Left ventricle myocardium inferior (tissue), 1 donor: ENCODE data around the gene CA5A. TPM values are rescaled to one million over a fixed set of nuclear protein-coding genes. Genes with fewer than 3 reads are reported as not detected.
A peak's percentile ranks its signal among the peaks of the same experiment; 100 is the strongest.

Experiments used
- DNase-seq: peaks from one replicate; pipeline ENCODE4 v3.0.0-alpha.2; 2020
- H3K27ac ChIP-seq: fragments of 200-600 bp; replicated peaks from 2 replicates; pipeline ENCODE4 v1.8.0; 2021
- H3K27me3 ChIP-seq: fragments of 200-600 bp; 2 replicates; pipeline ENCODE4 v1.8.0; 2021; ENCODE audit warnings: low read depth
- H3K36me3 ChIP-seq: fragments of 200-600 bp; 2 replicates; pipeline ENCODE4 v1.8.0; 2021
- H3K4me1 ChIP-seq: fragments of 200-600 bp; 2 replicates; pipeline ENCODE4 v1.8.0; 2021
- H3K4me3 ChIP-seq: fragments of 200-600 bp; 2 replicates; pipeline ENCODE4 v1.8.0; 2021; ENCODE audit warnings: mild to moderate bottlenecking, moderate library complexity
- H3K9me3 ChIP-seq: fragments of 200-600 bp; replicated peaks from 2 replicates; pipeline ENCODE4 v1.8.0; 2021
- intact Hi-C: fragments of 100-400 bp; cut with micrococcal nuclease; formaldehyde crosslinking; loops from one replicate; pipeline ENCODE4 v1.11.0; 2022
- total RNA-seq: library from RNA; stranded (reverse); fragmentation: NEBNext Ultra II Directional; extraction: Animal tissue kit (Norgen Biotek cat#: 25700); gene quantifications from one replicate; pipeline ENCODE4 v1.2.1, GENCODE V29; 2021
- TF ChIP-seq, protein P1 (sequence below): fragments of 200-600 bp; IDR thresholded peaks from 2 replicates; pipeline ENCODE4 v1.8.0; 2021; ENCODE audit warnings: antibody characterized with exemption, mild to moderate bottlenecking, borderline replicate concordance
- donor health status: DM: no; HTN: yes; CAD: no; lungs with severe emphysema.

Gene CA5A
- total RNA-seq, 1 donor from 2014 or later = not detected

DNA sequence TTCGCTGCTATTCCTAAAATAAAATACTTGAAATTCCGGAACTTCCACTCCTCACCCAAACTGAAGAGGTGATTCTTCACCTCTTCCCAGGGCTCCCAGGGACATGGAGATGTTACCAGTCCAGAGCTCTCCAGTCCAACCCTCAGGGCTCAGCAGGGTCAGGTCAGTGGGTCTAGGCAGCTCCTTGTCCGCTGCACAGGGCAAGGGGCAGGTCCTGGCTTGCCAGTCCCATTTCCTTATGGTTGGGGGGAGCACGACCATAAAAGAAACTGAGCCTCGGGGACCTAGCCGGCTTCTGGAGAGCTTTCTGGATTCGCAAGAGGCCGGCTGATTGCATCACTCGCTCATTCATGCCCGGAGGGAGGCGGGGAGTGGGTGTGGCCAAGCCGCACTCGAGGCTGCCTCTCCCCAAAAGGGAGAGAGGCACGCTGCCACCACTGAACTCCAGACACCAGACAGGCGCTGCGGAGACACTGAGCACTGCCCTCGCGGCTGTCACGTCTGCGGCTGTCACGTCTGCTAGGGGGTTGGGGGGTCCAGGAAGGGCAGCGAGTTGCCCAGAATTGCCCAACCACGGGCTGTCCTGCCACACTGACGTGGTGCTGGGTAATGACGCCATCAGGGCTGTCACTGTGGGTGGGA is 82.8 kb downstream of the CA5A start:
- DNase-seq = peak; percentile 94
- H3K4me1 ChIP-seq = peaks cover 49% of the 10 kb centered on the region
- no peaks in the 10 kb centered on the region for H3K9me3 ChIP-seq
- peaks cover 4% of the 10 kb centered on the region for H3K27me3 ChIP-seq
- TF ChIP-seq, protein P1, sequence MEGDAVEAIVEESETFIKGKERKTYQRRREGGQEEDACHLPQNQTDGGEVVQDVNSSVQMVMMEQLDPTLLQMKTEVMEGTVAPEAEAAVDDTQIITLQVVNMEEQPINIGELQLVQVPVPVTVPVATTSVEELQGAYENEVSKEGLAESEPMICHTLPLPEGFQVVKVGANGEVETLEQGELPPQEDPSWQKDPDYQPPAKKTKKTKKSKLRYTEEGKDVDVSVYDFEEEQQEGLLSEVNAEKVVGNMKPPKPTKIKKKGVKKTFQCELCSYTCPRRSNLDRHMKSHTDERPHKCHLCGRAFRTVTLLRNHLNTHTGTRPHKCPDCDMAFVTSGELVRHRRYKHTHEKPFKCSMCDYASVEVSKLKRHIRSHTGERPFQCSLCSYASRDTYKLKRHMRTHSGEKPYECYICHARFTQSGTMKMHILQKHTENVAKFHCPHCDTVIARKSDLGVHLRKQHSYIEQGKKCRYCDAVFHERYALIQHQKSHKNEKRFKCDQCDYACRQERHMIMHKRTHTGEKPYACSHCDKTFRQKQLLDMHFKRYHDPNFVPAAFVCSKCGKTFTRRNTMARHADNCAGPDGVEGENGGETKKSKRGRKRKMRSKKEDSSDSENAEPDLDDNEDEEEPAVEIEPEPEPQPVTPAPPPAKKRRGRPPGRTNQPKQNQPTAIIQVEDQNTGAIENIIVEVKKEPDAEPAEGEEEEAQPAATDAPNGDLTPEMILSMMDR = no peak
- intact Hi-C loops = no loop called here
- peak overlapping the region; percentile 51 for H3K4me3 ChIP-seq
- H3K36me3 ChIP-seq = no peaks in the 10 kb centered on the region
- peak overlapping the region; percentile 66 for H3K27ac ChIP-seq

DNA sequence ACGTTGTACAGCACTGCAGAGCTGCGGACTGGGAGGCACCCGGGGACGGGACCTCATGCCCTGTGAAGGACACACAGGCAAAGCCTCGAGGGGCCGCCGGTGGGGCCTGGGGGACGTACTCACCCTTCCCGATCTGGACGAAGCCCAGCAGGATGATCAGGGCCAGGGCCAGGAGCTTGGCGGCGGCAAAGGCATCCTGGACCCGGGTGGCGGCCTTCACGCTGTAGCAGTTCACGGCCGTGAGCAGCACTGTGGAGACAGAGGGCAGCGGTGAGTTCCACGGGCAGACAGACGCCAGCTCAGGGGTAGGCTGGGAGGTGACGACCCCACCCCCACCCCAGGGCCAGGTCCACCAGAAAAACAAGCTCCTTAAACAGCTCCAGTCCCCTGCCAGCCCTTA is 84.7 kb downstream of the CA5A start:
- H3K4me1 ChIP-seq = peaks cover 45% of the 10 kb centered on the region
- no peaks in the 10 kb centered on the region for H3K36me3 ChIP-seq
- peaks cover 4% of the 10 kb centered on the region for H3K27me3 ChIP-seq
- H3K9me3 ChIP-seq = no peaks in the 10 kb centered on the region
- no peak overlapping the region for H3K4me3 ChIP-seq
- H3K27ac ChIP-seq = no peak overlapping the region
- TF ChIP-seq, protein P1 = no peak
- intact Hi-C loops = no loop called here
- DNase-seq = no peak

DNA sequence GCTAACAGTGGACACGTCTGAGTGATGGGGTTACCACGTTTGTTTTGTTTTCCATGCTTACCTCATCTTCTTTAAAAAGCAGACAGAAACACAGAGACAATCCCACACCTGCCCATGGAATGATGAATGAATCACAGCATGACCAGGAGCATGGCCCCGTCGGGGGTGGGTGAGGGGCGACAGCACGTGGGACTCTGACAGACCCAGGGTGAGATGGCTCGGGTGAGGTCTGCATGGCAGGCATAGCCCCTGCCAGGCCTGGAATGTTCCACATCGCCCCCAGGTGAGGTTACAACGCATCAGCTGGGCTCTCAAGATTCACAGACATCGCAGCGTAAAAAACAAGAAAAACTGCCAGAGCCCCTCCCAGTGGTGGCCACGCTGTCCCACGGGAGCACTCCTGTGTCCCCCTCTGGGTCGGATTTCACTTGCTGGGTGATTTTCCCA is 85.2 kb downstream of the CA5A start:
- Histone ChIP-seq H3K4me3 (no peak overlapping the region), H3K36me3 (no peaks in the 10 kb centered on the region), H3K27ac (no peak overlapping the region), H3K4me1 (peaks cover 45% of the 10 kb centered on the region), H3K27me3 (peaks cover 4% of the 10 kb centered on the region), H3K9me3 (no peaks in the 10 kb centered on the region)
- no peak for DNase-seq
- TF ChIP-seq, protein P1 = no peak
- intact Hi-C loops = no loop called here

DNA sequence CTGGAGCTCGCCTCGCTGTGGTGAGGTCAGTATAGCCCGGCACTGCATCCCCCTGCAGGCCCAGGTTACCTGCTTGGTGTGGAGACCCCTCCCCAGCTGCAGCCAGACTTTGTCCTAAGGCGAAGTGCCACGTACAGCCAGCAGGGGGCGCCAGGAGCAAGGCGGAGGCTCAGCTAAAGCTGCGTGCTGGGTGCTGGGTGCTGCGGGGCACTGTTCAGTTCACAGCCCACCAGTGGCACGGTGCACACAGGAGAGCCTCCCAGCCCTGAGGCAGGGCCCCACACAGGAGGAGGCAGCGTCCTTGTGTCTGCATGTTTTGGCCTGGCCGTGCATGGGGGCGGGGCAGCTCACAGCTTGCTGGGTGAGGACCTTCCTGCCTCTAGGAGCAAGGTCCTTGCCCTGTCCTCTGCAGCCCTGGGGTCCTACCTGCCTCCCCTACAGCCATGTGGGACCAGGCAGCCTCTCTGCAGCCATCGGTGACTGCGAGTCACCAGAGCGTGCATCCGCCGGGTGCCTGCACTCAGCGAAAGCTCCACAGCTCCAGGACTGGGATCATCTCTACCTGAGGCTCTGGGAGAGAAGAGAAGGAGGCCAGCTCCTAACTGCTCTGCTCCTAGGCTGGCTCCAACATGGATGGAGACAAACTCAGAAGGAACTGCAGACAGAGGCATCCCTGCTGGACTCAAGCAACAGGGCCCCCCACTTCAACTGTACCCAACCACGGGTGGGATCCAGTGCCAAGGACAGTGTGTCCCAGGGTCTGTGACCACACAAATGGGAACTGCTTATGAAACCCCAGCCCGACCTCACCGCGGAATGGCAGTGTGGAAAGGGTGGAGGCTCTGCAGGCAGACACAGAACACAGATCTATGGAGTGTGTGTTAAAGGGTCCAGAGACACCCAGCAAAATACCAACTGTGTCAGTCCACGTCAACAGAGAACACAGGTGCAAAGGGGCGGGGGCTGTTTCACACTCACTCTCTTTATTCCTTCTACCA is 86.0 kb downstream of the CA5A start:
- peaks cover 4% of the 10 kb centered on the region for H3K27me3 ChIP-seq
- peak; percentile 60 for DNase-seq
- TF ChIP-seq, protein P1 = peak; percentile 90
- no peaks in the 10 kb centered on the region for H3K36me3 ChIP-seq
- intact Hi-C loops = no loop called here
- no peak overlapping the region for H3K4me3 ChIP-seq
- no peak overlapping the region for H3K27ac ChIP-seq
- no peaks in the 10 kb centered on the region for H3K9me3 ChIP-seq
- H3K4me1 ChIP-seq = peaks cover 43% of the 10 kb centered on the region

DNA sequence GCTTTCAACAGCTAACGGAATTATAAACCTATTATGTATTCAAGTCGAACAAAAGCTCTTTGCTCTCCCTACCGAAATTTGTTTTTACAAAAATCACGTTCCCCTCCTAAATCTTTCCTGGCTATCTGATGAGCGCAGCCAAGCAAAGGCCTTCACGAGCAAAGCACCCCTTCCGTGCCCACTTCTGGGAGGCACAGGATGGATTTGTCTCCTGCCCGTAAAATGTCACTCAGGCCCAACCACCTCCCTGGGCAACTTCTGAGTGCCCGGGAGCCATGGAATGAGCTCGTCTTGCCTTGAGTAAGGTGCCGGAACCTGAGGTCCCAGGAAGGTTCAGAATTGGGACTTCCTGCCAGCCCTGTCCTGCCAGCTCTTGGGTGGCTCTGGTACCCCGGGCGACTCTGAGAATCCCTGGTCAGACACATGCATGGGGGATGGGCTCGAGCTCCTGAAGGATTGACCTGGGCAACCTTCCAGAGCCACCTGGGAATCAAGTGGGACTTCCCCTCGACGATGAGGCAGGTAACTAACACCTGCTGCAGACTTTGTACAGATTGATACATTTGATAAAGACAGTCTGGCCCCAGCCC is 86.8 kb downstream of the CA5A start:
- TF ChIP-seq, protein P1 = no peak
- DNase-seq = no peak
- Histone ChIP-seq H3K27ac (no peak overlapping the region), H3K4me3 (no peak overlapping the region), H3K9me3 (no peaks in the 10 kb centered on the region), H3K36me3 (no peaks in the 10 kb centered on the region), H3K4me1 (peaks cover 42% of the 10 kb centered on the region), H3K27me3 (peaks cover 4% of the 10 kb centered on the region)
- intact Hi-C loops = no loop called here
